Activated CD8-positive, alpha-beta memory T cell treated with anti-CD3 and anti-CD28 coated beads for 48 hours (primary cell): ENCODE measurements around the gene BCDIN3D.
"Not testable (repeated sequence)": the region's sequence is repeated elsewhere in the genome, so short reads cannot be mapped to it uniquely, and the experiment has no call there.

Experiments used
- DNase-seq, 3 experiments: peaks; one replicate each; pipeline ENCODE4 v3.0.0-alpha.2; 2020; ENCODE audit warnings: low read depth in 2 of 3, low spot score in 2 of 3

BCDIN3D gene

DNA sequence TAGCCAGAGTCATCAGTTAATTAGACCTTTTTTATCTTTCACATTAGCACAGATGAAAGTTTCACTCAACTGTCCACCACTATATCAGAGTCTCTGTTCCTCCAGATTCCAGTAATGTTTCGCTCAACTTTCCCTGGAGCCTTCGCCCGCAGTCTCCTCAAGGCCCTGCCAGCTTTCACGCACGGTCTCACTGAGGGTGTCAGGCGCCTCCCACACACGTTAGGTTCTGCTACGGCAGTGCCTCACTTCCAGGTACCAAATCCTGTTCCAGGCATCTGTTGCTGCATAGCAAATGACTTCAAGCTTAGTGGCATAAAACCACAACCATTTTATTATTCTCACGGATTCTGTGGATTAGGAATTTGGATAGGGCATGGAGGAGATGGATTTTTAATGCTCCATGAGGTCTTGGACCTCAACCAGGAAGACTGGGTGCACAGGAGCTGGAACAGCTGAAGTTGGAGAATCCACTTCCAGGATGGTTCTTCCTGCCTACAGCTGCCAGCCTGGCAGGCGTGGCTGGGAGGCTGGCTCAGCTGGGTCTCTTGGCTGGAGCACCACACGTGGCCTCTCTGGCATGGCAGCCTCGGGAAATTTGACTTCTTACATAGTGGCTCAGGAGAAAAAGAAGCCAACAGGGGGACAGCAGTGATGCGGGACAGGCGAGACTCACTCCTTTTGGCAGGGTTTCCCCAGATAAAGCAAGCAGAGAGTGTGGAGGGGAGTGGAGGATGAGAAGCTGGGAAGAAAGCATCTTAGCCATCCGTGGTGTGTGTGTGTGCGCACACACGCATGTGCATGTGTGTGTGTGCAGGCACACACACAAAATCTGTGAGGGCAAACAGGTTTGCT, 21.3 kb upstream of the BCDIN3D start:
- no peak for DNase-seq

DNA sequence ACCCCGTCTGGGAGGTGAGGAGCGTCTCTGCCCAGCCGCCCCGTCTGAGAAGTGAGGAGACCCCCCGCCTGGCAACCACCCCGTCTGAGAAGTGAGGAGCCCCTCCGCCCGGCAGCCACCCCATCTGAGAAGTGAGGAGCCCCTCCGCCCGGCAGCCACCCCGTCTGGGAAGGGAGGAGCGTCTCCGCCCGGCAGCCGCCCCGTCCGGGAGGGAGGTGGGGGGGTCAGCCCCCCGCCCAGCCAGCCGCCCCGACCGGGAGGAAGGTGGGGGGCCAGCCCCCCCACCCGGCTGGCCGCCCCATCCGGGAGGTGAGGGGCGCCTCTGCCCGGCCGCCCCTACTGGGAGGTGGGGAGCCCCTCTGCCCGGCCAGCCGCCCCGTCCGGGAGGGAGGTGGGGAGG, 18.0 kb upstream of the BCDIN3D start:
- not testable (repeated sequence) for DNase-seq

DNA sequence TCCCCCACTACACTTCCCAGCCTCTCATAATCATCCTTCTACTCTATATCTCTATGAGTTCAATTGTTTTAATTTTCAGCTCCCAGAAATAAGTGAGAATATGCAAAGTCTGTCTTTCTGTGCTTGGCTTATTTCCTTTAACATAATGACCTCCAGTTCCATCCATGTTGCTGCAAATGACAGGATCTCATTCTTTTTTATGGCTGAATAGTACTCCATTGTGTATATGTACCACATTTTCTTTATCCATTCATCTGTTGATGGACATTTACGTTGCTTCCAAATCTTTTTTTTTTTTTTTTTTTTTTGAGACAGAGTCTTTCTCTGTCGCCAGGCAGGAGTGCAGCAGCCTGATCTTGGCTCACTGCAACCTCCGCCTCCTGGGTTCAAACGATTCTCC, 13.0 kb upstream of the BCDIN3D start:
- not testable (repeated sequence) for DNase-seq

DNA sequence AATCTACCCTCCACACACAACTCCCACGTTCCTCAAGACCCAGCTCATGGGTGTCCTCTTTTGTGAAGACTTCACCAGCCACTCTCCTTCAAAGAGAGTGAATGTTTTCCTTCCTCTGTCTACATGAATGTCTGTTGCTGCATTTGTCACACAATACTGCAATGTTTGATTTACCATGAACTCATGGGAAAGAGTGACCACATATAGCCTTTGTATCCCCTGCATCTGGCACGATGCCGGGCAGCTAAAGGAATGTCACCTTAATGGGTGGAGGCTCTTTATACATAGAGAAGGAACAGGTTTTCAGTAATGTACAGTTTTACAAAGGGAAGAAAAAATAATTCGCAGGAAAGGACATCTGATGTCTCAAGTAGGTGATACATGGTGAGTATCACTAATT, 12.1 kb upstream of the BCDIN3D start:
- no peak for DNase-seq

DNA sequence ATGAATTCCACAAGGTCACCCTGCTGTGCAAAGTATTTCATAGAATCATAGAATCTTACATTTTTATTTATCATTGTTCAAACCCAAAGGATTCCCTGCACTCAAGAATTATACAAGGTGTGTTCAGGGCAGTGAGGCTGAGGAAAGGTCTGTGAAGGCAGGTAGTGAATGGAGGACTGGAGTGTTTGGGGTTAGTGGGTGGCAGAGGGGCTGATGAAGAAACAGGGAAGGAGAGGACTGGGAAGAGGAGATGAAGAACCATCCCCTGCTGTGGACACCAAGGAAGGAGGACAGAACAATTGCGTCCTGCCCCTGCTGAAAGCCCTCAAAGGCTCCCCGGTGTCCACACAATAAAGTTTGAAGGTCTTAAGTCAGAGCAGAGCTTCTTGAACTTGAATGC, 10.8 kb upstream of the BCDIN3D start:
- DNase-seq: no peak

DNA sequence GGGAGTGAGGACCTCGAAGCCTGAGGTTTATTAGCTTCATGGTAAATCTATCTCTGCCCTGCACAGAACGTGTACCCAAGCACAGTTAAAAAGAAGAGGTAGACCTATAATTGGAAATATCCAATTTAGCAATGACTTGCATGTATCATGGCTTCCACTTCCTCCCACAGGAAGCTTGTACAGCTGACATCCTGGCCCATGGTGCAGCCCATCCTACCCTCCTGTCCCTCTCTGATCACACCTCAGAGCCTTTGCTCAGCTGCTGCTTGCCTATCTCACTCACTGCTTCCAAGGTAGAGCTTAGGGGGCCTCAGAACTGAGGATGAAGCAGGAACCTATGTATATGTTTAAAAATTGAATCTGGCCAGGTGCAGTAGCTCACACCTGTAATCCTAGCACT, 4.3 kb upstream of the BCDIN3D start:
- DNase-seq: no peak

DNA sequence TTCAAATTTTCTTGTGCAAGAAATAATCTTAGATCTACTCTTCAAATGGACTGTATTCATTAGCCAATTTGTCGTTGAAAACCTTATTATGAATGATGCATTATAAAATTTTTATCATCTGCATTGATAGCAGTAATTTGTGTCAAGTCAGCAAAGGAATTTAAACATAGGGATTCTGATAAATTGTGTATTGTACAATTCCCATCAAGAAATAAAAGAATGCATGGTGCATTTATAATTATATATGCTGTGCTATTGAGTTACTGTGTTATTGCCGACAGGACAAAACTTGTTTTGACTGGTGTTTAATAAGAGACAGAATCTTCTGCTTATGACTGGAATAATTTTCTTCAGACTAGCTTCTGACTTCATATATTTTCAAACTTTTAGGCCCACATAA, 3.1 kb upstream of the BCDIN3D start:
- no peak for DNase-seq

DNA sequence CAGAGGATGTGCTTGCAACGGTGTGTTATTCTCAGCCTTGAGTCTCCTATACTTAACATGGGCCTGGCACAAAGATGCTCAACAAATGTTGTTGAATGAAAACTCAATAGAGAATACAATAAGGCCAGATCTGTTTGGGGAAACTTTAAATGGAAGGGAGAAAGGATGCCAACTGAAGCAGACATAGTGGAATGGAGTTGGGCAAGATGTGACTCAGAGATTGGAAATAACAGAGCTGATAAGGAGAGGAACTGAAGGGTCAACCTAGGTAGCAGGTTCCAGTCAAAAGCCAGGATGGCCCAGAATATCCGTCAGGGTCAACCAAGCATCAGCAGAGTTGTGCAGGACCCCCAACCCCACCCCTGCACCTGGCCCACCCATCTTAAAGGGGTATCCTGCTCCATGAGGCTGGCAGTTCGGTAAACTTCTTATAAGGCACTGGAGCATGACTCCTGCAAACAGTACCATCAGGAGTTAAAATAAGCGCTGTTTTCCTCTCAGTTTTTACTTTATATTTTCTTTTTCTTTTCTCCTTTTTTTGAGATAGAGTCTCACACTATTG, 1.1 kb upstream of the BCDIN3D start:
- no peak for DNase-seq

DNA sequence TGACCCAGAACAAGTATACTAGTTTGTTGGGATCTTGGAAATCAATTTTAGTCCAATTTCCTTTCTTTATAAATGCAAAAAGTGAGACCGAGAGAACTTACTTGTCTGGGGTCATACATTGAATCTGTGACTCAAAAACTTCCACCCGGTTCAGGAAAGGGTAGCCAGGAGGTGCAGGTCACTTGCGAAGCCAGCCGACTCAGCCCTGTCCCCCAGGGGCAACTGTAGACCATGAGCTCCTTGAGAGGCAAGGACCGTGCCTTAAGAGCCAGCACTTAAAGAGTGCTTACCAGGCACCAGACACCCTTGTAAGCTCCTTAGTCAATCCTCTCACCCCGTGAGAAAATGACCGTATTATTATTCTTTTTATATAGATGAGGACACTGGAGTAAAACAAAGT, 505 bp upstream of the BCDIN3D start:
- no peak for DNase-seq

DNA sequence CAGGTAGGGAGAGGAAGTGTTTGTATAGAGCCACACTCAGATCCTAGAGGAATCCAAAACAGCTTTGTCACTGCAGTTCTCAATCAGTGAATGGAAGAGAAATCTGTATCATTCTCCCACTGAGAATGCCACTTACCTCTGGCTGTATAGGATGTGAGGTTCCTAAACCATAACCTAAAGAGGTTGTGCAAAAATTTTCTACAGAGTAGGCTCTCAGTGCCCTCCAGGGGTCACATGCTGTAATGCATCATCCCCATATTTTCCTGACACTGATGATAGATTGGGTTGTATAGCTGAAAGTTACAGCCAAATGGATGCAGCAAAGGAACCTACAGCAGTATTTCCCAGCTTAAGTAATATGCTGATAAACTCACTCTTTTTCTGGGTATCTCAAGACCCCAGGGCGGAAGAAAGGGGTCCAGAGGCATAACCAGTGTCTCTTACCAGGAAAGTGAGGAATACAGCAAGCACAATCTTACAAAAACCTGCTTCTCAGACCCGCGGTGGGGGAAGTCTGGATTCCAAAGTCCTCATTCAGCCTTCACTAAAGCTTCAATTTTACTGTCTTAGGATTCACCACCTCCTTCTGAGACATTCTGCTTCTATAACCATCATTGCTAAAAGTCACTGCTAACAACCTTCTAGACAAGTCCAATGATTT, 3.8 kb downstream of the BCDIN3D start:
- no peak for DNase-seq

DNA sequence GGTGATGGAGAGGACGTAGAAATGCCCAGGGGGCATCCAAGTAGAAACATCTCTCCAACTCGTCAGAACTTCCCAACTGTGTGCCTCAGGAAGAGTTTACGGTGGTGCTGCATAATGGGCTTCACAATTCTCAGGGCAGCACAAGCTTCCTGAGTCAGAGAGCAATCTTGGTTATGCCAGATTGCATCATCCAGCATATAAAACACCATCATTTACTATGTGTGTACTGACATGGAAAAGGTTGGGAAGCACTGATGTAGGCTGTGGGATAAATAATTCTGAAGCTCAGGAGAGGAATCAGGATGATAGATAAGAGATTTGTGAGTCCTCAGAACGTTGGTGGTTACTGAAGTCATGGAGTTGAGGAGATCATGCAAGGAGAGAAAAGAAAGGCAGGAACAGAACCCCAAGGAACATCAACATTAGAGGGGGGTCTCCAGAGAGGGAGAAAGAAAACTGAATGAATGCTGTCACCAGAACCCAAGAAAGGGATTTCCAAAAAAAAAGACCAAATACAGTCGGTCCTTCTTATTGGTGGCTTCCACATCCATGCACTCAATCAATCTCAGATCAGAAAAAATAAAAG, 10.0 kb downstream of the BCDIN3D start:
- DNase-seq: no peak

DNA sequence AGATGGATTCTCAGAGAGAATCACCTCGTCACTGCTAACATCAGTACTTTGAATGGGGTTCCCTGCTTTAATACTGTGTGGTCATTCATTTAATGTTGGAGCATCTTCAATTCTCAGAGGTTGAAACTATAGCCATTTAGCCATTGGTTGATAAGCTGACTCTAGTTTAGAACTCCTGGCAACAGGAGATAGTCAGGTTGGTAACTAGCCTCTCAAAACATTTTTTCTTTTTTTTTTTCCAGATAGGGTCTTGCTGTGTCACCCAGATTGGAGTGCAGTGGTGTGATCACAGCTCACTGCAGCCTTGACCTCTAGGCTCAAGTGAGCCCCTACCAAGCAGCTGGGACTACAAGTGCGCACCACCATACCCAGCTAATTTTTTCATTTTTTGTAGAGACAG, 11.2 kb downstream of the BCDIN3D start:
- DNase-seq: no peak

DNA sequence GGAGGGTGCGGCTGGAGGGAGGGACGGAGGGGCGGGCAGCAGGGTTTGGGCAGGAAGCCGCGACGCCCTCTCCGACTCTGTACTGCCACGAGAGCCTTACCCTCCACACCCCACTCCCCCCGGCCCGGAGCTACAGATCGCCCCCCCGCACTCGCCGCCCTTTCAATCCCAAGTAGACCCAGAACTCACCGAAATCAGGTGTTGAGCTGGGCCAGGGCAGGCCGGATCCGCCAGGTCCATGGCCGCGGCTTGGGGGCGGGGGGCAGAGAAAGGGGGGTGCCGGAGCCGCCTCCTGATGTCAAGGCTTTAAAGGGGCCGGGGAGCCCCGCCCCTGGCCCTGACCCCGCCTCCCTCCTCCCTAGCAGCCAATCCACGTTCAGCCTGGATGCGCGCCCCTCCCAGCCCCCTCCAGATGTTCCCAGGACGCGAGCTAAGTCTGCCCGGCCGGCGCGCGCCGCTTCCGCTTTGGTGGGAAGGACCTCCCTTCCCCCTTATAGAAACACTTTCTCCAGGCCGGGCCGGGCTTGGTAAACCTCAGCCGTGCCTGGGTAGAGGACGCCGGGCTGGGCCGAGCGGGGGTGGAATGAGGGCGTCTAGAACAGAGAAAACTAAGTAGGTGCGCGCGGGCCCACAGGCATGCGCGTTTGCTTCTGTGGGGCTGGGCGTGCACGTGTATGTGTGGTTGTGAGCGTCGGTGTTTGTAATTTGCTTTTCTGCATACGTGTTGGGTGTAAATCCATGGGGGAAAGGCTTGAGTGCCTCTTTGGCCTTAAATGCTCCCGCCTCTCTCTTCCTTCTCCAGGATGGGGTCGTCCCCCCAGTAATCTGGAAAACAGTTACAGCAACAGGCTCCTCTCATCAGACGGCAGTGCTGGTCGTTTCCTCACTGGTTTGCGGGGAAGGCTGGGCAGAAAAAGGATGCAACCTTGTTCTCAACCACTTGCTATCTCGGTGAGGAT, 14.5 kb downstream of the BCDIN3D start, which contains the start of gene NCKAP5L:
NCKAP5L (minus strand) TSS at position 281 of the 959 bp plus-strand sequence. CDS start 24,369 bp downstream, outside the sequence.
- peak; percentile 85 to 89 (median 86) for DNase-seq

DNA sequence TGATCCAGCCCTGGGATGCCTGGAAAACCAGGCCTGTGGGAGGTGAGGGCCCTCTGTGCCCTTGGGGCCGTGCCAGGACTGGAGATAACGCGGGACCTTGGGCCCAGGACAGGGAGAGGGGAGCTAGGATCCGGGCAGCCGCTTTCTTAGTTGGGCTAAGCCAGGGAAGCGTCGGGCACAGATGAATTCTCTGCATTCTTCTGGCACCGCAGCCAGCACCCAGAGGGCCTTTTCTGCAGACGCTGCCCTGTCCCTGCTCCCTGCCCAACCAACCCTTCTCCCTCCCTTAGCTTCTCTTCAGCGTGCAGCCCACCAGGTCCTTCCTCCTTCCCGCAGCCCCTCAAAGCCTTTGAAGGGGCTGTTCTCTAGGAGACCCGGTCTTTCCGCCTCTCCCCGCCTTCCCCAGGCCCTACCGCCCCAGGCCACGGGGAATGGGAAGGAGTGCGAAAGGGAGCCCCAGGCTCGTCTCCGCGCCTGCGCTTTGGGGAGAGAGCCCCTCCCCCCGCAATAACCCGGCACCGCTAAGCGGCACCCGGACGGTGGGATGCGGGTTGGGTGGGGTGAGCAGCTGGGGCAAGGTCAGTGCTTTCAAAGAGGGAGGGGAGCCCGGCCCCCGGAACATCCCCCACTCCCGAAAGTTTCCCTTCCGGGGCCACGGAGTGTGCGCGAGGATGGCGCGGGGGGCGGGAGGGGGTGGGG, 15.4 kb downstream of the BCDIN3D start:
- peak in 1 of 3 experiments; percentile 23 for DNase-seq

DNA sequence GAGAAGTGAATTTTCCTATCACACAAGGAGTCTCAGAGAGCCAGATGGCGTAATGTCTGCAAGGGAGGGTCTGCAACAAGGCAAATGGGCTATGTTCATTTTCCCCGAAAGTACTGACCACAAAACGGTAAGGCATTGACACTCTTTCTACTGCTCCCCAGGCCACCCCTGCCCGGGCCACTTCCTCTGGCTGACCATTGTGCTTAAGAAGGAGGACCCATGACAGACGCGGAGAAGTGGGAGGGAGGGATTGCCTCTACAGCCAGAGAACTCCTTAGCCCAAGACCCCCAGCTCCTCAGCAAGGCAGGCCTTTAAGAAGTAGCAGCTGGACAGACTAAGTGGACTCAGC, 15.9 kb downstream of the BCDIN3D start:
- DNase-seq: no peak

DNA sequence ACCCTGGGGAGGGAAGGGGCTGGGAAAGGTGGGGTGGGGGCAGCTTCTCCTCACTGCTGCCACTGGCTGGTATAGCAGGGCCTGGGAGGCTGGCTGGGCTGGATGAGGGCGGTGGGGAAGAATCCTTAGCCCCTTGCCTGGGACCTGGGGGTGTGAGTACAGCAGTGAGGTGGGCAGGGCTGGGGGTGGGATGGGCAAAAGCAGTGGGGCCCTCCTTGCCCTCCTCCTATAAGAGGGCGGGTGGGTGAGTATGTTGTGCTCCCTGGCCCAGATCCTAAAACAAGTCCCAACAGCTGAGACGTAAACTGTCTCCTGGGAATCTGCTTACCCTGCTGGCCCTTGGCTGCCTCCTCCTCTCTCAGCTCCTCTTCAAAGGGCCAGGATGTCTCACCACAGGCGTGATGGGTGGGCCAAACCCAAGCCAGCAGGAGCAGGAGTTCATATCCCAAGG, 16.9 kb downstream of the BCDIN3D start:
- no peak for DNase-seq

DNA sequence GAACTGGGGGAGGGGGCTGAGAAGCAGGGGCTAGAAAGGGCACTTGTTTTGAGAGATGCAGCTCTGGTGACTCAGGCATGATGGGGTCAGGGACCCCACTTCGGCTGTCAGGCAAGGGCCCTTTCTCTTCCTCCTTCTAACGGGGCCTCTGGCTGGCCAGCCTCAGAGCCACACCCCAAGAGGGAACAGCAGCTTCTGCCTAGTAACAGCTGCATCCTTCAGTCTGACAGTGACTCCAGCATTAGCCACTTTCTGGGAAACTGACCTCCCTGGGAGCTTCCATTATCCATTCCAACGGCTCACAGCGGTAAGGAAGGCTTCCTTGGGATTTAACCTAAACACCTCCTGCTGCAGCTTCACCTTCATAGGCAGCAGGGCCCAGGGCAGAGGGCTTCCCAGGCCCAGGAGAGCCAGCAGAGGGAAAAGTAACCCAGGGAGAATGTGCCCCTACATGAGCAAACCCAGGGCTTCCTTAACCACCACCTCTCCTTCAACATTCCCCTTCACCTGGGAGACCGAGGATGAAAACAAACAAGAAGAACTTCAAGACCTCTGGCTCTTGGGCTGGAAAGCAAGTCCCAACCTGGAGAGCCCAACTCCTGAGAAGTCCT, 17.4 kb downstream of the BCDIN3D start:
- no peak for DNase-seq

DNA sequence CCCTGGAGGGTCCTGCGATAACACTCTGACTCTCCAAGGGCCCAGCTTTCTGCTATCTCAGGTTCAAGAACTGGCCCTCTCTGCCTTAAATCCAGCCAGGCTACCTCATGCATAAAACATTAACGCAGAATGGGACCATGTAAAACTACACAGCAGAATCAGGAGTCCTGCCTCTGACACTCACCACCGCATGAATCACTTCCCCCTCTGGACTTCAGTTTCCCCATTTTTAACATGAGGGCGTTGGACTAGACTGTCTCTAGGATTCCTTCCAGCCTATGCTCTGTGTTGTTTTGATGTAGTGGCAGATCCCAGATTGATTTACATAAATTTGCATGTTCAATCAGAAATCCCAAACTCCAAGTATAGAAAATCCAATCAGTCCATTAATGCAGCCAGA, 18.0 kb downstream of the BCDIN3D start:
- DNase-seq: no peak

DNA sequence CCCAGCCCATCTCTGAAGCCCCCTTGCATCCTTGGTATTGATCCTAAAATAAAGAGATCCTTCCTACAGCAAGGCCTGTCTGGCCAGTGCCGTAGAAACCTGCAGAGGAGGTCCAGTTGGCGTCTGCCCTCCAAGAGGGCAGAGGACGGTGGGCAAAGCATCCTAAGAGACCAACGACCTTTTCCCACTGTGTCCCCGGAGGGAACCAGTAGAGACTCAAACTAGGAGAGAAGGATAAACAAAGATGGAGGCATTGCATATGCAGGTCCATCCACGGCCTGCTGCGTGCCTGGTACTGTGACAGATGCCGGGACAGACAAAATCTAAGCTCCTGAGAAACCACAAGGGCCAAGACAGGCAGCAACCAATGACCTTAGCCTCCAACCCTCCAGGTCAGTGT, 18.5 kb downstream of the BCDIN3D start:
- no peak for DNase-seq

DNA sequence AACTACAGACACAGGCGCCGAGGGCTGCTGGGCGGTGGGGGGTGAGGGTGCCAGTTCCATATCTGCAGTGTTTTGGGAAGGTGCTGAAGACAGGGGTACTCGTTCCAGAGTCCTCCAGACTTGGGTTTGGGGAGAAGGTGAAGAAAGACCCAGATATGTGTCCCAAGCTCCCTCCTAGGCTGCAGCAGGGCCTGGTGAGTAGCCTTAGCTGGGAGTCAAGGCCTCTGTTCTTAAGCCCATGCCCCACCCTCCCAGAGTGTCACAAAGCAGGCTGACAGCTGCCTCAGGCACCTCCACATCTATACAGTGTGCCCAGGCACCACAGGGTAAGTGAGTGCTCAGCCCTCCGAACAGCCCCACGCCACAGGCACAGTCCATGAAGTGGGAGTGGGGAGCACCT, 19.0 kb downstream of the BCDIN3D start:
- no peak for DNase-seq
